ENCODE results near the gene CA10.

CA10 gene

GRCh38 chr17:52158450-52159042 lies at the start of gene CA10:
TSS of gene CA10 (minus strand) at chr17:52158714.
- FAIRE-seq, result no peak
- peak; percentile 65 for DNase-seq (ENCODE audit: low spot score)

- no peak for DNase-seq (ENCODE audit: low spot score)
- FAIRE-seq, result no peak
Measured at GRCh38 chr17:52207796-52208195, 49.3 kb upstream of the CA10 start.

- DNase-seq (ENCODE audit: low spot score) (no peak), FAIRE-seq (no peak)
Measured at GRCh38 chr17:52202520-52203080, 44.1 kb upstream of the CA10 start.

GRCh38 chr17:52201767-52202519 lies 43.4 kb upstream of the CA10 start:
- FAIRE-seq, result no peak
- DNase-seq (ENCODE audit: low spot score), result no peak

- no peak for FAIRE-seq
- DNase-seq (ENCODE audit: low spot score), result no peak
Measured at GRCh38 chr17:52191491-52191890, 33.0 kb upstream of the CA10 start.

- DNase-seq (ENCODE audit: low spot score), result no peak
- no peak for FAIRE-seq
Measured at GRCh38 chr17:52181782-52182181, 23.3 kb upstream of the CA10 start.

GRCh38 chr17:52178012-52178411 lies 19.5 kb upstream of the CA10 start:
- DNase-seq (ENCODE audit: low spot score), result no peak
- FAIRE-seq, result no peak

GRCh38 chr17:52170963-52171572 lies 12.6 kb upstream of the CA10 start:
- FAIRE-seq (no peak), DNase-seq (ENCODE audit: low spot score) (peak; percentile 38)

- FAIRE-seq (no peak), DNase-seq (ENCODE audit: low spot score) (no peak)
Measured at GRCh38 chr17:52160136-52160567, 1.6 kb upstream of the CA10 start.

GRCh38 chr17:52159246-52160135 lies 977 bp upstream of the CA10 start:
- FAIRE-seq (no peak), DNase-seq (ENCODE audit: low spot score) (no peak)

GRCh38 chr17:52157603-52158449 lies 688 bp downstream of the CA10 start:
- FAIRE-seq, result no peak

GRCh38 chr17:52156576-52157570 lies 1.6 kb downstream of the CA10 start:
- DNase-seq (ENCODE audit: low spot score), result no peak
- no peak for FAIRE-seq

More at GRCh38 chr17:52157603-52158449, 688 bp downstream of the CA10 start:
- peak; percentile 23 for DNase-seq (ENCODE audit: low spot score)

- FAIRE-seq, result no peak
- DNase-seq (ENCODE audit: low spot score), result no peak
Measured at GRCh38 chr17:52155301-52155700, 3.2 kb downstream of the CA10 start.

GRCh38 chr17:52154466-52154865 lies 4.0 kb downstream of the CA10 start:
- FAIRE-seq, result no peak
- no peak for DNase-seq (ENCODE audit: low spot score)

- DNase-seq (ENCODE audit: low spot score), result no peak
- FAIRE-seq, result no peak
Measured at GRCh38 chr17:52150935-52151334, 7.6 kb downstream of the CA10 start.

GRCh38 chr17:52149626-52150025 lies 8.9 kb downstream of the CA10 start:
- DNase-seq (ENCODE audit: low spot score), result no peak
- FAIRE-seq, result no peak

- FAIRE-seq (peak; percentile 23), DNase-seq (ENCODE audit: low spot score) (peak; percentile 26)
Measured at GRCh38 chr17:52148969-52149351, 9.6 kb downstream of the CA10 start.

- FAIRE-seq (no peak), DNase-seq (ENCODE audit: low spot score) (no peak)
Measured at GRCh38 chr17:52148288-52148968, 10.1 kb downstream of the CA10 start.

- no peak for DNase-seq (ENCODE audit: low spot score)
- no peak for FAIRE-seq
Measured at GRCh38 chr17:52147872-52148271, 10.6 kb downstream of the CA10 start.
